Activated CD4-positive, alpha-beta T cell treated with anti-CD3 and anti-CD28 coated beads, Interleukin-2, amount 10 ng/mL, durations not matched to agents 7 days and 5 days (primary cell): ENCODE data around the gene CUBN. TPM values are rescaled to one million over a fixed set of nuclear protein-coding genes. Genes with fewer than 3 reads are reported as not detected.
"Not testable (repeated sequence)": the region's sequence is repeated elsewhere in the genome, so short reads cannot be mapped to it uniquely, and the experiment has no call there.

ENCODE experiments used
- CTCF ChIA-PET: fragments of 350-600 bp; sonication (Branson Sonifier 250); formaldehyde crosslinking; loops from one replicate; lab custom pipeline; 2021; ENCODE audit warnings: antibody characterized with exemption; lab: Charles Lee
- POLR2A ChIA-PET: fragments of 350-600 bp; sonication (Branson Sonifier 250); formaldehyde crosslinking; loops from one replicate; lab custom pipeline; 2021; ENCODE audit warnings: antibody characterized with exemption; lab: Charles Lee
- DNase-seq: peaks from one replicate; pipeline ENCODE4 v3.0.0-alpha.2; 2020
- H3K27ac Mint-ChIP-seq: one replicate; pipeline ENCODE4 v1.8.0; 2021; ENCODE audit warnings: mild to moderate bottlenecking, moderate library complexity, mixed read lengths
- H3K27me3 Mint-ChIP-seq: one replicate; pipeline ENCODE4 v1.8.0; 2021; ENCODE audit warnings: mixed read lengths
- H3K36me3 Mint-ChIP-seq: one replicate; pipeline ENCODE4 v1.8.0; 2021; ENCODE audit warnings: low read depth, mixed read lengths
- H3K4me1 Mint-ChIP-seq: one replicate; pipeline ENCODE4 v1.8.0; 2021; ENCODE audit warnings: mixed read lengths
- H3K4me3 Mint-ChIP-seq: one replicate; pipeline ENCODE4 v1.8.0; 2021; ENCODE audit warnings: mild to moderate bottlenecking, moderate library complexity, mixed read lengths
- H3K9me3 Mint-ChIP-seq: one replicate; pipeline ENCODE4 v1.8.0; 2021; ENCODE audit warnings: mixed read lengths
- total RNA-seq, 2 experiments: library from RNA; stranded (reverse); gene quantifications; one replicate each; pipeline ENCODE4 v1.2.3, GENCODE V29; 2021

The CUBN gene
- total RNA-seq, 2 experiments from 2014 or later: 2.4 to 2.5 TPM

DNA sequence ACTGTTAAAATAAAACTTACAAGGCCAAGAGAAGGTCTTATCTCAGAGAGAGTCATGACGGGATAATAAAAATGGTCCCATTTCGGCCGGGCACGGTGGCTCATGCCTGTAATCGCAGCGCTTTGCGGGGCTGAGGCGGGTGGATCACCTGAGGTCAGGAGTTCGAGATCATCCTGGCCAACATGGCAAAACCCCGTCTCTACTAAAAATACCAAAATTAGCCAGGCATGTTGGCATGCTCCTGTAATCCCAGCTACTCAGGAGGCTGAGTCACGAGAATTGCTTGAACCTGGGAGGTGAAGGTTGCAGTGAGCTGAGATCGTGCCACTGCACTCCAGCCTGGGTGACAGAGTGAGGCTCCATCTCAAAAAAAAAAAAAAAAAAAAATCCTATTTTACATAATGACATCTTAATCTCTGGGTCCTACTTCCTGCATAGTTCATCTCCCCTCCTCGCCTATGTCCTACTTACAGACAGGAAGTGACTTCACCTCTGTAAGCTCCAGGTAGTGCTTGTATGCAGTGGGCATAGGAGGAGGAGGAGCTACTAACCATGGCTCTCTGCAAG is 14.7 kb downstream of the CUBN start:
- POLR2A ChIA-PET: not testable (repeated sequence)
- CTCF ChIA-PET: interaction anchor here (0.6 to 1.0 kb wide), 2 partner anchors 19 to 674 kb away, joined by 4 to 6 read pairs; no protein-coding TSS in a partner anchor

DNA sequence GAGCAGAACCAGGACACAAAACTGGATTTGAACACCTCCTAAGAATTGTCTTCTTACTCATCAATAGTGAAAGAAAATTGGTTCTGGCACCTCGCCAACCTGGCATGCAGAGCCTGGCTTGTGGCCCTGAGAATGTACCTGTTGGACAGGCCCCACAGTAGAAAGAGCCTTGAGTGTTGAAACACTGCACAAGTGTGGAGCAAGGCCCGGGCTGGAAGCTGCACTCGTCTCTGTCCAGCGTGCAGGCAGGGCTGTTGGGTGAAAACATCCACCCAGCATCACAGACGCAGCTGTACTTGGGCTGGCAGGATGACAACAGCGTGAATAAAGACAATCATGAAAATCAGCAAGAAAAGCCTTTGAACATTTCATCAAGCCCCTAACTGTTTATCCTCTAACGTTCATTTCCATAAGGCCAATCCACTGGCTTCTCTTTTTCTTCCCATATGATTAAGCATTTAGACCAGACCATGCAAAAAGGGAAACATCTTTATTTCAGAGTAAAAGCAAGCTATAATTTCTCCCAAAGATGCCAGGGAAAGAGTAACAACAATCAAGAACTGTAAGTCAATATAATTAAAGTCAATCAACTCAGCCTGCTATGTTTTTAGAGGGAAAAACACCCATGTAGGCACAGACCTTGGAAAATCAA is 15.6 kb downstream of the CUBN start:
- POLR2A ChIA-PET: no interaction called here
- Mint-ChIP-seq H3K27me3 (no peaks in the 10 kb centered on the region), H3K4me1 (peaks cover 17% of the 10 kb centered on the region), H3K9me3 (no peaks in the 10 kb centered on the region), H3K36me3 (peaks cover 10% of the 10 kb centered on the region), H3K4me3 (no peak overlapping the region), H3K27ac (no peak overlapping the region)
- CTCF ChIA-PET: interaction anchor here (0.6 to 1.1 kb wide), 2 partner anchors 301 to 675 kb away, joined by 3 to 6 read pairs; no protein-coding TSS in a partner anchor
- no peak for DNase-seq

More for the DNA sequence above, 14.7 kb downstream of the CUBN start:
- not testable (repeated sequence) for H3K4me3 Mint-ChIP-seq, H3K27me3 Mint-ChIP-seq, H3K36me3 Mint-ChIP-seq, DNase-seq, H3K27ac Mint-ChIP-seq, H3K9me3 Mint-ChIP-seq
- H3K4me1 Mint-ChIP-seq: peaks cover 16% of the 10 kb centered on the region

DNA sequence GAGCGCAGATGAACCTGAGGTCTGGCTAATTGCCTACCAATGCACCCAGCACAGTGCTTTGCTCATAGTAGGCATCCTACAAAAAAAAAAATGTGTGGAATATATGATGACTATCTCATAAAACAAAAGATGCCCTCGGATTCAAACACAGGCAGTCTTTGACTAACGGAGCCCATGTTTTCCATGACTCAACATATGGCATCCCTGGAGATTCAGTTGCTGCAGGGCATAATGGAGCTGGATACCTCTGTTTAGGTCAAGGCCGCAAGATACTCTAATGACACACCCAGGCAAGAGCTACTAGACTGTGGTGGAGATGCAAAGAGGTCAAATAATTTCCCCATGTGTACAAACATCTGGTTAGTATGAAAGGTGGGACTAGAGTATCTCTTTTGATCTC is 16.3 kb downstream of the CUBN start:
- H3K27me3 Mint-ChIP-seq: no peaks in the 10 kb centered on the region
- ChIA-PET CTCF (interaction anchor here (1.1 kb wide), 1 partner anchor 300 kb away, joined by 3 read pairs; no protein-coding TSS in a partner anchor), POLR2A (no interaction called here)
- DNase-seq: no peak
- H3K9me3 Mint-ChIP-seq: no peaks in the 10 kb centered on the region
- no peak overlapping the region for H3K4me3 Mint-ChIP-seq
- peaks cover 17% of the 10 kb centered on the region for H3K4me1 Mint-ChIP-seq
- H3K36me3 Mint-ChIP-seq: peaks cover 10% of the 10 kb centered on the region
- H3K27ac Mint-ChIP-seq: no peak overlapping the region

DNA sequence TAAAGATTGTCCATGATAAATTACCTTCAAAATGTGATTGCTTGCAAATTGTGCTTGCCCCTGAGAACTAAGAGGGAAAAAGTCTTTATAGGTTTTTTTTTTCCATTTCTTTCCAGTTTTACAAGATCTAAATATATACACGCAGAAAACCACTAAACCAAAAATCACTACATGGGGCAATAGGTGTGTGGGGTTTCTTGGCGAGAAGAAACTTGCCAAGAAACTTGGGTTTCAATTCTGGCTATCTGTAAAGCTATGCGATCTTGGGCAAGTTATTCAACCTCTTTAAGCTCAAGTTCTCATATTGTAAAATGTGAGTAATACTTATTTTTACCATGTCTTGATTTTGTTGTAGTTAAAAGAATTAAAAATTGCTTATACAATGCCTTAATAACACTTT is 17.0 kb downstream of the CUBN start:
- Mint-ChIP-seq H3K27me3 (no peaks in the 10 kb centered on the region), H3K9me3 (no peaks in the 10 kb centered on the region), H3K27ac (no peak overlapping the region), H3K4me1 (peaks cover 17% of the 10 kb centered on the region), H3K4me3 (no peak overlapping the region), H3K36me3 (peaks cover 10% of the 10 kb centered on the region)
- ChIA-PET CTCF (no interaction called here), POLR2A (no interaction called here)
- DNase-seq: no peak

DNA sequence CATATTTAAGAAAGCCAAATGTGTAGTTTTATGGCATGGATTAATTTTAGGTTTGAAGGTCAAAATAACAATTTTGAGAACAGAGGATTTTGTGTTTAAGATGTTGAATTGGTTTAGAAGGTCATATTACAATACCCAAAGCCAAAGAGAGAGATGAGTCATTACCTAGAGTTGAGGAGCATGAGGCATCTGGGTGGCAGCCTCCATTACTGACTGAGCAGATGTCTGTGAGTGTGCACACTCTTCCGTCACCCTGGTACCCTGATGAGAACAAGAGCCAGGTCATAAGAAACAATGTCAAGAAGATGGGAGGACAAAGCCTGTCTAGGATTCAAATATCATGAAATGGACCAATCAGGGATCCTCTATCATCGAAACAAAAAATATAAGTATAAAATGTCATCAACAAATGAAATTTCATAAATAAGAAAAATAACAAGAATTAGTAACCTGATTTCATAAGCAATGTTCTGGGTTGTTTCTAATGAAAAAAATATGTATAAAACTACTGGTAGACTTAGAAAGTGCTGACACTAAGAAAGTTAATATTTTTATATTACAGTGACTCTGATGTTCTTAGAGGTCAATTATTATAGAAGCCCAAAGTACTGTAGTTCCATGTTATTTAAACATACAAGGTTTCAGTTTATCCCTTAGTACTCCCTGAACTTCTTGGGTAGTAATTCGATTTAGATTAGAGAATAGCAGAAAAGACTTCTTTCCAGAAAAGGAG is 20.0 kb downstream of the CUBN start:
- Mint-ChIP-seq H3K4me3 (no peak overlapping the region), H3K36me3 (peaks cover 10% of the 10 kb centered on the region), H3K4me1 (peaks cover 8% of the 10 kb centered on the region), H3K27ac (no peak overlapping the region), H3K27me3 (no peaks in the 10 kb centered on the region), H3K9me3 (no peaks in the 10 kb centered on the region)
- POLR2A ChIA-PET: no interaction called here
- no peak for DNase-seq
- CTCF ChIA-PET: no interaction called here

DNA sequence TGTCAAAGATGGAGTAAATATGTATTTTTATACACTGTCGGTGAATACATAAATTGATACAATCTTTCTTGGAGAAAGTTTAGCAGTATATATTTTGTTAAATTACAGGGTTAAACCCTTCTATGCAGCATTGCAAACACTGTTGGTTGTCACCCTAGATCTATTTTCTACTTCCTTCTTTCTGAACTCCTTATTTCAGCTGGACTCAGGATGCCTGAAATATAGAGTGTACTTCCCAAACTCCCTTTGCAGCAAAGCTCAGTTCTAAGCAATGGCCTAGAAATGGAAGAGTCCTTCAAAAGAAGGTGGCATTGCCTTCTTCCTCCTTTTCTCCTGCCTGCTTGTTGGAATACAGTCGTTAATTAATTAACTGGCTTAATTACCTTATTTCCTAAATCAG is 20.6 kb downstream of the CUBN start:
- H3K4me3 Mint-ChIP-seq: no peak overlapping the region
- POLR2A ChIA-PET: no interaction called here
- peaks cover 7% of the 10 kb centered on the region for H3K36me3 Mint-ChIP-seq
- peaks cover 3% of the 10 kb centered on the region for H3K4me1 Mint-ChIP-seq
- H3K9me3 Mint-ChIP-seq: no peaks in the 10 kb centered on the region
- no peak for DNase-seq
- no peak overlapping the region for H3K27ac Mint-ChIP-seq
- no peaks in the 10 kb centered on the region for H3K27me3 Mint-ChIP-seq
- CTCF ChIA-PET: no interaction called here

DNA sequence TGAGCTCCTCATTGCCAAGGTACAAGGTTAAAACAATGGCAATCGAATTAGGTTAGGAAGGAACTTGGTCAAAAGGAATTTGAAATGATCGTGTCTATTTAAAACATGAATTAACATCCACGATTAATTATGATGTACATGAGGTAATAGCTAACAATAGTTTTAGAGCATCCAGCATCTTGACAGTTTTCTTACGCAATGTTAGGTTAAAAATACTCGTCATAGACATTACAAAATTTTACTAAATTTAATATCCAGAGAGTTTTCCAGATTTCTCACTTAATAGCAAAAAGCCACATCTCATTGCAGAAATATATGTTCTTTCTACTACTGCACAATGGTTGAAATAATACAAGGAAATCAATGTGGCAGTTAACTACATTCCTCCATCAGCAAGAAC is 22.6 kb downstream of the CUBN start:
- no peak overlapping the region for H3K27ac Mint-ChIP-seq
- CTCF ChIA-PET: interaction anchor here (0.6 kb wide), 1 partner anchor 196 kb away, joined by 3 read pairs; no protein-coding TSS in a partner anchor
- POLR2A ChIA-PET: no interaction called here

DNA sequence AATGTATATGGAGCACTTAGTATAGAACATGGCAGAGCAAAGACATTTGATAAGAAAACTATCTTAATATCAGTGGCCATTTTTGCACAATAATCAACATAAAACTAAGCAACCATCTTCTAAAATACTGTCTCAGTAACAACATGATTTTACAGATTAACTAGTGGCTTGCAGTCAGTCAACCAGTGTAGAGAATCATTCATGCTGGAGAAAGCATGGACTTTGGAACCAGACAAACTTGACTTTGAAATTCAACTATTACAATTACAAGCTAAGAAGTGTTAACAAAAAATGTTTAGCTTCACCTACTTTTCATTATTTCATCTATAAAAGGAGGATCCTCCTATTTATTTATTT is 27.7 kb downstream of the CUBN start:
- ChIA-PET CTCF (no interaction called here), POLR2A (no interaction called here)
- DNase-seq: no peak
- Mint-ChIP-seq H3K27ac (no peak overlapping the region), H3K36me3 (peaks cover 1% of the 10 kb centered on the region), H3K4me3 (no peak overlapping the region), H3K9me3 (peaks cover 3% of the 10 kb centered on the region), H3K4me1 (no peaks in the 10 kb centered on the region), H3K27me3 (no peaks in the 10 kb centered on the region)

More for the DNA sequence above, 22.6 kb downstream of the CUBN start:
- Mint-ChIP-seq H3K9me3 (no peaks in the 10 kb centered on the region), H3K36me3 (peaks cover 4% of the 10 kb centered on the region), H3K4me1 (peaks cover 1% of the 10 kb centered on the region), H3K27me3 (no peaks in the 10 kb centered on the region), H3K4me3 (no peak overlapping the region)
- DNase-seq: no peak

DNA sequence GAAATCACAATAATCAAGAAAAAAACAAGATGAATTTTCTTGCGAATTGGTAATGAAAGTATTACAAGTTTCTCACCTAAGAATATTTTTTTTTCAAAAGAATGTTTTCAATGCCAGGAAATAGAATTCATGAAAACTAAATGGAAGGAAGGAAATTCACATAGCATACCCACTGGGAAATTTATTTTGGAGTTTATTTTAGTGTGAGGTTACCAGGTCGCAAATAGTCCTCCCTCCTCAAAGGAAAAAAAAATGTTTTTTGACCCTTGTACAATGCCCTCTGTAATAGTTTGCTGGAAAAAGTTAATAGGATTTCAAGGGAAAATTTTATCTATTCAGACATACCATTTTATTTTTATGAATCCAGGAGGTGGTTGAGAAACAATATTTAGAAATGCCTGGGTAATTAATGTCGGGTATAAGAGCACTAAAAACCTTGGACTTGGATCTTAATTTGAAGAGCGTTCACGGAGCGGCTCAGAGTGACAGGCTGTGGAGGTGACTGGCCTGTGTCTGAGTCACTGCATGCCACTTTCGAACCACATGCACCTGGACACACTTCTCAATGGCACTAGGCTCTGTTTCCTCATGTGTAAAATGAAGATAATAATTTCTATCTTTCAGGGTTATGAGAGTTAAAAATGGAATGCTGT is 28.2 kb downstream of the CUBN start:
- H3K4me1 Mint-ChIP-seq: no peaks in the 10 kb centered on the region
- POLR2A ChIA-PET: no interaction called here
- peaks cover 5% of the 10 kb centered on the region for H3K9me3 Mint-ChIP-seq
- H3K27ac Mint-ChIP-seq: no peak overlapping the region
- peaks cover 1% of the 10 kb centered on the region for H3K36me3 Mint-ChIP-seq
- DNase-seq: no peak
- CTCF ChIA-PET: no interaction called here
- H3K27me3 Mint-ChIP-seq: no peaks in the 10 kb centered on the region
- no peak overlapping the region for H3K4me3 Mint-ChIP-seq

DNA sequence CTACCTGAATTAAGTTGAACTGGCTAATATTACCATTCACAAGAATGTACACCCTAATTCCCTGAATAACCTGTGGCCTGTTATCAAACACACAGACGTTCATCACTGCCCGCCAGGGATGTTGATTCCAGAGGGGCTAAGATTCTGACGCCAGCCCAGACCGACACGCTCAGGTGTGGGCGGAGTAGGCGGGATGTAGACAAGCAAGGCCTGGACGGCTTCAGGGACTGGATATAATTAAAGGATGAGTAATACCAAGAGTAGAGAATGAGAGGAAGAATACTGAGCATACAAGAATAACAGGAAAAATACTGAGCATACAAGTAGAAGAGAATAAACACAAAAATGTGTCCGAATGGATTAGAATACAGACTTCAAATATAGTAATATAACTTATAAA is 29.0 kb downstream of the CUBN start:
- ChIA-PET CTCF (no interaction called here), POLR2A (no interaction called here)
- DNase-seq: no peak
- Mint-ChIP-seq H3K4me1 (no peaks in the 10 kb centered on the region), H3K9me3 (peaks cover 9% of the 10 kb centered on the region), H3K27me3 (no peaks in the 10 kb centered on the region), H3K4me3 (no peak overlapping the region), H3K27ac (no peak overlapping the region), H3K36me3 (peaks cover 5% of the 10 kb centered on the region)

DNA sequence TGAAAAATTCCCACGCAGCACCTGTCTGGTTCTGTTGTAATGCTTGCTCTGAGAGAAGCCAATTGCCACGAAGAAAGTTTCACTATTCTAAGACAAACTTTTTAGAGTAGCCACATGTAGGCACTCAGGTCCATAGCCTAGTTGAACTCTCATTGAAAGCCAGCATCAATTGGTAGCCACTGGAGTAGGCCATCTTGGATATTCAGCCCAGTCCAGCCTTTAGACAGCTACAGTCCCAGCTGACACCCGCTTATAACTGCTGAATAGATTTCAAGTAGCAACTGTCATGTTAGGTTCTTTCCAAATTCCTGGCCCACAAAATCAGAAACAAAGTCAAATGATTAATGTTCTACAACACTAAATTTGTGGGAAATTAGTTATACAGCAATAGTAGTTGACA is 31.6 kb downstream of the CUBN start:
- no peaks in the 10 kb centered on the region for H3K27me3 Mint-ChIP-seq
- POLR2A ChIA-PET: no interaction called here
- peaks cover 20% of the 10 kb centered on the region for H3K9me3 Mint-ChIP-seq
- H3K4me1 Mint-ChIP-seq: peaks cover under 1% of the 10 kb centered on the region
- DNase-seq: no peak
- H3K36me3 Mint-ChIP-seq: peaks cover 14% of the 10 kb centered on the region
- no peak overlapping the region for H3K27ac Mint-ChIP-seq
- H3K4me3 Mint-ChIP-seq: no peak overlapping the region
- CTCF ChIA-PET: no interaction called here

DNA sequence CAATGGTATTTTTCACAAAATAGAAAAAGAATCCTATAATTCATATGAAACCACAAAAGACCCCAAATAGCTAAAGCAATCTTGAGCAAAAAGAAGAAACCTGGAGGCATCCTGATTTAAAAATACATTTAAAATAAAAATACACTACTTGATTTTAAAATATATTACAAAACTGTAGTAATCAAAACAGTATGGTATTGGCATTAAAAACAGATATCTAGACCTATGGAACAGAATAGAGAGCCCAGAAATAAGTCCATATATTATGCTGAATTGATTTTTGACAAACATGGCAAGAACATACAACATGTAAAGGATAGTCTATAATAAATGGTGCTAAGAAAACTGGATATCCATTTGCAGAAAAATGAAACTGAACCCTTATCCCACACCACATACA is 34.8 kb downstream of the CUBN start:
- H3K4me3 Mint-ChIP-seq: no peak overlapping the region
- peaks cover 13% of the 10 kb centered on the region for H3K4me1 Mint-ChIP-seq
- POLR2A ChIA-PET: interaction anchor here (0.6 kb wide), 1 partner anchor 549 kb away, joined by 4 read pairs; the partner anchor contains the start of gene STAM
- H3K9me3 Mint-ChIP-seq: peaks cover 22% of the 10 kb centered on the region
- CTCF ChIA-PET: no interaction called here
- no peak overlapping the region for H3K27ac Mint-ChIP-seq
- no peak for DNase-seq
- no peaks in the 10 kb centered on the region for H3K27me3 Mint-ChIP-seq
- H3K36me3 Mint-ChIP-seq: peaks cover 18% of the 10 kb centered on the region
